Left ventricle myocardium inferior (tissue), 1 donor: ENCODE results near the gene TCEANC. TPM values are rescaled to one million over a fixed set of nuclear protein-coding genes. Genes with fewer than 3 reads are reported as not detected.
A peak's percentile ranks its signal among the peaks of the same experiment; 100 is the strongest.

Experiments
- DNase-seq: peaks from one replicate; pipeline ENCODE4 v3.0.0-alpha.2; 2020
- H3K27ac ChIP-seq: fragments of 200-600 bp; replicated peaks from 2 replicates; pipeline ENCODE4 v1.8.0; 2021
- H3K27me3 ChIP-seq: fragments of 200-600 bp; 2 replicates; pipeline ENCODE4 v1.8.0; 2021; ENCODE audit warnings: low read depth
- H3K36me3 ChIP-seq: fragments of 200-600 bp; 2 replicates; pipeline ENCODE4 v1.8.0; 2021
- H3K4me1 ChIP-seq: fragments of 200-600 bp; 2 replicates; pipeline ENCODE4 v1.8.0; 2021
- H3K4me3 ChIP-seq: fragments of 200-600 bp; 2 replicates; pipeline ENCODE4 v1.8.0; 2021; ENCODE audit warnings: mild to moderate bottlenecking, moderate library complexity
- H3K9me3 ChIP-seq: fragments of 200-600 bp; replicated peaks from 2 replicates; pipeline ENCODE4 v1.8.0; 2021
- CTCF ChIP-seq: fragments of 200-600 bp; IDR thresholded peaks from 2 replicates; pipeline ENCODE4 v1.8.0; 2021; ENCODE audit warnings: antibody characterized with exemption, mild to moderate bottlenecking, borderline replicate concordance
- intact Hi-C: fragments of 100-400 bp; cut with micrococcal nuclease; formaldehyde crosslinking; loops from one replicate; pipeline ENCODE4 v1.11.0; 2022
- total RNA-seq: library from RNA; stranded (reverse); fragmentation: NEBNext Ultra II Directional; extraction: Animal tissue kit (Norgen Biotek cat#: 25700); gene quantifications from one replicate; pipeline ENCODE4 v1.2.1, GENCODE V29; 2021
- donor health status: DM: no; HTN: yes; CAD: no; lungs with severe emphysema.

TCEANC gene
- total RNA-seq, 1 donor from 2014 or later = 7.9 TPM

- H3K4me3 ChIP-seq = no peak overlapping the region
- H3K4me1 ChIP-seq = peaks cover 77% of the 10 kb centered on the region
- no peaks in the 10 kb centered on the region for H3K9me3 ChIP-seq
- no peak for DNase-seq
- H3K27me3 ChIP-seq = no peaks in the 10 kb centered on the region
- intact Hi-C loops = no loop called here
- no peaks in the 10 kb centered on the region for H3K36me3 ChIP-seq
- TF ChIP-seq CTCF = no peak
- H3K27ac ChIP-seq = no peak overlapping the region
Observed at GRCh38 chrX:13697976-13698375, 45.0 kb downstream of the TCEANC start.

- H3K4me1 ChIP-seq = peaks cover 77% of the 10 kb centered on the region
- H3K9me3 ChIP-seq = no peaks in the 10 kb centered on the region
- intact Hi-C loops = no loop called here
- TF ChIP-seq CTCF = no peak
- no peak overlapping the region for H3K4me3 ChIP-seq
- no peaks in the 10 kb centered on the region for H3K36me3 ChIP-seq
- no peak overlapping the region for H3K27ac ChIP-seq
- H3K27me3 ChIP-seq = no peaks in the 10 kb centered on the region
- no peak for DNase-seq
Observed at GRCh38 chrX:13698432-13698831, 45.5 kb downstream of the TCEANC start.

- no peak for DNase-seq
- H3K27me3 ChIP-seq = no peaks in the 10 kb centered on the region
- TF ChIP-seq CTCF = no peak
Observed at GRCh38 chrX:13699183-13699826, 46.4 kb downstream of the TCEANC start.

GRCh38 chrX:13700380-13700779 is 47.4 kb downstream of the TCEANC start:
- H3K36me3 ChIP-seq = no peaks in the 10 kb centered on the region
- peaks cover 65% of the 10 kb centered on the region for H3K4me1 ChIP-seq
- intact Hi-C loops = no loop called here
- no peaks in the 10 kb centered on the region for H3K27me3 ChIP-seq
- H3K27ac ChIP-seq = no peak overlapping the region
- no peak for DNase-seq
- no peak for TF ChIP-seq CTCF
- H3K4me3 ChIP-seq = no peak overlapping the region
- H3K9me3 ChIP-seq = no peaks in the 10 kb centered on the region

More at GRCh38 chrX:13699183-13699826, 46.4 kb downstream of the TCEANC start:
- peak overlapping the region; percentile 15 for H3K27ac ChIP-seq
- no peaks in the 10 kb centered on the region for H3K9me3 ChIP-seq
- intact Hi-C loops = no loop called here
- H3K4me3 ChIP-seq = no peak overlapping the region
- peaks cover 76% of the 10 kb centered on the region for H3K4me1 ChIP-seq
- no peaks in the 10 kb centered on the region for H3K36me3 ChIP-seq

GRCh38 chrX:13702111-13702789 is 49.3 kb downstream of the TCEANC start:
- no peak for DNase-seq
- Histone ChIP-seq H3K27me3 (no peaks in the 10 kb centered on the region), H3K27ac (no peak overlapping the region), H3K36me3 (no peaks in the 10 kb centered on the region), H3K9me3 (no peaks in the 10 kb centered on the region), H3K4me3 (no peak overlapping the region), H3K4me1 (peaks cover 60% of the 10 kb centered on the region)
- no peak for TF ChIP-seq CTCF
- intact Hi-C loops = no loop called here
